AG09309 (cell line): ENCODE results near the gene CTXN3.

Experiments used
- DNase-seq: peaks from one replicate; pipeline ENCODE4 v3.0.0-alpha.2; 2010; ENCODE audit warnings: low read depth
- H3K4me3 ChIP-seq: 2 replicates; pipeline ENCODE4 v1.5.1; 2011; ENCODE audit warnings: mild to moderate bottlenecking, low read depth, low read length, moderate library complexity; ENCODE audit not compliant: control insufficient read depth
- CTCF ChIP-seq: IDR thresholded peaks from 2 replicates; pipeline ENCODE4 v1.5.1; 2011; ENCODE audit warnings: mild to moderate bottlenecking, low read depth, low read length, inconsistent platforms; ENCODE audit not compliant: insufficient read depth, control insufficient read depth; ENCODE audit errors: missing control alignments

CTXN3 gene

DNA sequence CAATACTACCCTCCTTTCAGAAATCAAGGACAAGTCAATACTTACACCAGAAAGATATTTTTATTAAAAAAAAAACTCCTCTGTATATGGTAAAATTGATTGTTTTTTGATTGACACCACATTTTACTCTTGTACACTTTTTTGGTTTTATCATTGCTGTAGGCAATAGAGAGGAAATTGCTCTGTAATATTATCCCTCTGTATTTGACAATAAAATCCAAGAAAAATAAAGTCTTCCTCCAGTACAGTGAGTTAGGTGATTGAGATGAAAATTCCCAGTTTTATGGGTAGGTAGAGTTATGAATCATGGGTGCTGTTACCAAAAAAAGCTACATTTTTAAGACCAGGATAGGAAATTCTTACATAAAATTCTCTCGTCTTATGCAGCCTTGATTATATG is 31.7 kb downstream of the CTXN3 start:
- TF ChIP-seq CTCF: no peak
- DNase-seq: no peak
- no peak overlapping the region for H3K4me3 ChIP-seq

- DNase-seq: no peak
- H3K4me3 ChIP-seq: no peak overlapping the region
- TF ChIP-seq CTCF: no peak
Measured at GRCh38 chr5:127683008-127683407, 34.1 kb downstream of the CTXN3 start.

- no peak overlapping the region for H3K4me3 ChIP-seq
- no peak for TF ChIP-seq CTCF
- no peak for DNase-seq
Measured at GRCh38 chr5:127684726-127685467, 36.0 kb downstream of the CTXN3 start.

DNA sequence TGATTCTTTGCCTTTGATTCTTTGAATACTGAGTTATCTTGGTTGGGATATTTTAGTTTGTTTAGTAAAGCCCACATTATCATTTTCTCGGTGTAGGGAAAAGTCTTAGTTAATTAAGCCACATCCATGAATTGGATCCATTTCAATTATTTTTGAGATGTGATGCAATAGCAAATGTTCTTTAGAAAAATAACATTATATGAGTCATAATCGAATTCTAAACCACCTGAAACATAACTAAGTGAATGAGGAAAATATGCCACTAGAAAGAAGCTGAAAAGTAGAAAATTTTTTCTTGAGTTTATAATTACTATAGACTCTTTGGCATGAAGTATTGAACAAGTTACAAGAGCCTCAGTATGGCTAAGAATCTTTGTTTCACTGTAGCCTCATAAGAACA is 36.8 kb downstream of the CTXN3 start:
- no peak for TF ChIP-seq CTCF
- DNase-seq: no peak
- H3K4me3 ChIP-seq: no peak overlapping the region

GRCh38 chr5:127686424-127686823 is 37.5 kb downstream of the CTXN3 start:
- no peak for DNase-seq
- no peak for TF ChIP-seq CTCF
- no peak overlapping the region for H3K4me3 ChIP-seq

DNA sequence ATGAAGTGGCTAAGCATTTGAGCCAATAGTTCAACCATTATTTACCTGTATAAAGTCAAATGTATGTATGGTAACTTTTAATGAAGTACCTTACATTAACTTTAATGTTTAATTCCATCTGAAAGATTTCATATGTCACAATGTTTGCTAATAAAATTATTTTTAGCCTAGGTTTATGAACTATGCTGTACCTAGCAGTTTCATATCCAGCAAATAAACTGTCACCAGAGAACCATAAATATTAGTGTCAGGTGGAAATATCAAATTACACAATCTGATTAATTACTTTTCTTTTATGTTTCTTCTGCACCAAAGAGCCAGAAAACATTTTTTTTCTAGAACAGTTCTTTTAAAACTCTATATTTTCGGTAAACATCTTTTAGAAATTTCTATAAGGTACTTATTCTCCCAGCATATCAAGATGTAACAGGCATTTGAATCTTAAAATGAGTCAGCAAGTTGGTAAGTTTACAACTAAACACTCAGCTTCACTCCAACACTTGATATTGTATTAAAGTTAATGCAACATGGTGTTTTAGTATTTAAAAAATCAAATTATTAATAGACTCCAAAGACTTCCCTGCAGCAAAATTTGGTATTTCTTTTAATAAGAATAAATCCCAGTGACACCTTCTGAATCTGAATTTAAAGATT is 45.8 kb downstream of the CTXN3 start:
- no peak overlapping the region for H3K4me3 ChIP-seq
- no peak for TF ChIP-seq CTCF
- DNase-seq: no peak

DNA sequence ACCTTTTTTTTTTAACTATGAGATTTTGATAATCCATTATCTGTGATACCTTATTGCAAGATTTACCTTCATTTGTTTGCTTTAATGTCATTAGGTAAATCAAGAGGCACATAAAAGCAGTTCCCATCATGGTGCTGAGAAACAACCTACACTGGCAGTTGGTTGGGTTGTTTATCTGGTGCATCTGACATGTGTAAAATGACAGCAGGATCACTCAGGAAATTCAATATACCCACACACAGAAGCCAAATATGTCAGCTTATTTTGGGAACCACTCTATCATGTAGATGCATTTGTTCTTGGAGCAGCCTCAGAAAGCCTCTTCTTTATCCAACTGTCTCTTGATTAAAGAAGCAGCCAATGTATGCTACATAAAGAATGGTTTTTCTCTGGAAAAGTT is 46.5 kb downstream of the CTXN3 start:
- TF ChIP-seq CTCF: no peak
- DNase-seq: no peak
- H3K4me3 ChIP-seq: no peak overlapping the region
